ENCODE measurements around the gene MAP7D1.

- no peak for TF ChIP-seq CTCF (IDR thresholded peaks at IDR 0.05; ENCODE audit: extremely low read depth in 1 of 2, insufficient read depth in 1 of 2, low read depth in 1 of 2, low read length in 2 of 2)
- peak; percentile 93 for TF ChIP-seq POLR2A (IDR thresholded peaks at IDR 0.05; ENCODE audit: low read depth, low read length)
Measured at GRCh38 chr1:36223996-36224536, 68.1 kb downstream of the MAP7D1 start, which contains the start of gene THRAP3.
